B cell (primary cell): ENCODE results near the gene ABL1. TPM values are rescaled to one million over a fixed set of nuclear protein-coding genes. Genes with fewer than 3 reads are reported as not detected.

ENCODE experiments used
- ATAC-seq: fragments of 200-7000 bp; cut with Tn5 transposase; one replicate; pipeline ENCODE4 v1.10.0; 2021; ENCODE audit warnings: low read depth, mild to moderate bottlenecking, moderate number of reproducible peaks, moderate library complexity
- CTCF ChIA-PET: fragments of 350-600 bp; sonication (Branson Sonifier 250); formaldehyde crosslinking; loops from one replicate; lab custom pipeline; 2021; ENCODE audit warnings: antibody characterized with exemption, inconsistent platforms; lab: Charles Lee
- POLR2A ChIA-PET: fragments of 350-600 bp; sonication (Branson Sonifier 250); formaldehyde crosslinking; loops from one replicate; lab custom pipeline; 2021; ENCODE audit warnings: antibody characterized with exemption; lab: Charles Lee
- DNase-seq: peaks from one replicate; pipeline ENCODE4 v3.0.0; 2013
- H2AFZ ChIP-seq: 2 replicates; pipeline ENCODE4 v1.6.1; 2012; ENCODE audit warnings: mild to moderate bottlenecking, low read depth, low read length; ENCODE audit not compliant: insufficient read depth, poor library complexity, severe bottlenecking
- H3K27ac ChIP-seq, 2 donors: 1 replicate in 1 of 2; 2 replicates in 1 of 2; pipeline ENCODE4 v1.5.1; 2012 to 2013; ENCODE audit warnings: low read length in 2 of 2, mild to moderate bottlenecking in 2 of 2, moderate library complexity in 1 of 2
- H3K27me3 ChIP-seq, 4 experiments: fragments of 200-600 bp in 1 of 4; sonication (generic) in 1 of 4; replicated peaks in 1 of 4; 1 replicate in 2 of 4; 2 replicates in 2 of 4; pipeline versions ENCODE4 v1.6.1 to v1.7.0; 2013 to 2016; ENCODE audit warnings: low read length in 3 of 4, mild to moderate bottlenecking in 2 of 4, mixed read lengths in 1 of 4, moderate library complexity in 1 of 4; ENCODE audit not compliant: insufficient read depth in 4 of 4, control insufficient read depth in 3 of 4; ENCODE audit errors: control extremely low read depth in 1 of 4
- H3K36me3 ChIP-seq, 2 experiments: replicated peaks in 1 of 2; 1 replicate in 1 of 2; 2 replicates in 1 of 2; pipeline versions ENCODE4 v1.6.1 to v1.7.1; 2013; ENCODE audit warnings: low read length in 1 of 2; ENCODE audit not compliant: insufficient read depth in 2 of 2, control insufficient read depth in 1 of 2; ENCODE audit errors: control extremely low read depth in 1 of 2, extremely low read depth in 1 of 2
- H3K4me1 ChIP-seq, 2 donors: fragments of 200-600 bp in 1 of 2; sonication (generic) in 1 of 2; 1 replicate in 1 of 2; 2 replicates in 1 of 2; pipeline versions ENCODE4 v1.5.1 to v1.6.1; 2013 to 2017; ENCODE audit warnings: low read length in 2 of 2; ENCODE audit not compliant: control insufficient read depth in 2 of 2, insufficient read depth in 2 of 2
- H3K4me2 ChIP-seq: replicated peaks from 2 replicates; pipeline ENCODE3; 2012; ENCODE audit warnings: mild to moderate bottlenecking, low read depth, low read length; ENCODE audit not compliant: poor library complexity, severe bottlenecking
- H3K4me3 ChIP-seq, 5 experiments: fragments of 200-600 bp in 1 of 5; sonication (generic) in 1 of 5; 1 replicate in 3 of 5; 2 replicates in 2 of 5; pipeline versions ENCODE4 v1.5.1 to v1.7.0; 2011 to 2016; ENCODE audit warnings: low read length in 4 of 5, mild to moderate bottlenecking in 4 of 5, low read depth in 2 of 5, control low read depth in 1 of 5, moderate library complexity in 1 of 5; ENCODE audit not compliant: insufficient read depth in 1 of 5; ENCODE audit errors: control extremely low read depth in 1 of 5, extremely low read depth in 1 of 5
- H3K79me2 ChIP-seq: fragments of 200-600 bp; sonication (generic); one replicate; pipeline ENCODE4 v1.6.0; 2016; ENCODE audit warnings: low read length; ENCODE audit not compliant: control insufficient read depth, insufficient read depth
- H3K9ac ChIP-seq: fragments of 200-600 bp; sonication (generic); 2 replicates; pipeline ENCODE4 v1.6.1; 2017; ENCODE audit warnings: mild to moderate bottlenecking, low read length, moderate library complexity
- H3K9me3 ChIP-seq, 3 donors: one replicate each; pipeline versions ENCODE4 v1.6.1 to v1.7.1; 2013; ENCODE audit warnings: low read length in 2 of 3; ENCODE audit not compliant: control insufficient read depth in 2 of 3, insufficient read depth in 1 of 3; ENCODE audit errors: control extremely low read depth in 1 of 3
- H4K20me1 ChIP-seq: 2 replicates; pipeline ENCODE4 v1.6.0; 2012; ENCODE audit warnings: mild to moderate bottlenecking, low read length; ENCODE audit not compliant: insufficient read depth, control insufficient read depth, poor library complexity, severe bottlenecking
- H3K27ac Mint-ChIP-seq: one replicate; pipeline ENCODE4 v1.8.0; 2021; ENCODE audit warnings: mixed read lengths
- H3K27me3 Mint-ChIP-seq: one replicate; pipeline ENCODE4 v1.8.0; 2021; ENCODE audit warnings: mixed read lengths
- H3K4me1 Mint-ChIP-seq: one replicate; pipeline ENCODE4 v1.8.0; 2021; ENCODE audit warnings: mixed read lengths
- H3K4me3 Mint-ChIP-seq: one replicate; pipeline ENCODE4 v1.8.0; 2021; ENCODE audit warnings: mixed read lengths
- H3K9me3 Mint-ChIP-seq: one replicate; pipeline ENCODE4 v1.8.0; 2022; ENCODE audit warnings: mixed read lengths; ENCODE audit not compliant: insufficient read depth
- EZH2 ChIP-seq: IDR thresholded peaks from 2 replicates; pipeline ENCODE4 v1.6.1; 2012; ENCODE audit warnings: borderline replicate concordance, low read depth, mild to moderate bottlenecking, moderate library complexity, low read length; ENCODE audit not compliant: insufficient read depth, poor library complexity, severe bottlenecking
- WGBS: methylation state at CpG from one replicate; pipeline ENCODE4 v1.1.5; 2013; ENCODE audit warnings: missing lambda C conversion rate; ENCODE audit not compliant: insufficient coverage; 5-methylcytosine and 5-hydroxymethylcytosine counted together
- intact Hi-C: fragments of 100-400 bp; cut with micrococcal nuclease; formaldehyde crosslinking; loops from one replicate; pipeline ENCODE4 v1.10.0; 2022
- polyA plus RNA-seq: library from polyadenylated mRNA; depleted of rRNA; stranded (reverse); fragments of >200 nt; gene quantifications from 2 replicates; pipeline ENCODE4 v1.2.3, GENCODE V29; 2012
- total RNA-seq, 2 donors: library from RNA; stranded (reverse); fragments of 120-200 nt in 1 of 2; gene quantifications; 1 replicate in 1 of 2; 2 replicates in 1 of 2; pipeline versions ENCODE4 v1.2.3 to v1.2.4, GENCODE V29; 2013 to 2022
- TF ChIP-seq, protein P1 (sequence below): fragments of 200-600 bp; IDR thresholded peaks from one replicate; pipeline ENCODE4 v1.8.0; 2022; ENCODE audit warnings: antibody characterized with exemption, mild to moderate bottlenecking

ABL1 gene
- total and polyA plus RNA-seq, 2 donors (not counting 1 experiment from before 2014, with no cell fraction given), result 11.9 to 46.0 TPM

DNA sequence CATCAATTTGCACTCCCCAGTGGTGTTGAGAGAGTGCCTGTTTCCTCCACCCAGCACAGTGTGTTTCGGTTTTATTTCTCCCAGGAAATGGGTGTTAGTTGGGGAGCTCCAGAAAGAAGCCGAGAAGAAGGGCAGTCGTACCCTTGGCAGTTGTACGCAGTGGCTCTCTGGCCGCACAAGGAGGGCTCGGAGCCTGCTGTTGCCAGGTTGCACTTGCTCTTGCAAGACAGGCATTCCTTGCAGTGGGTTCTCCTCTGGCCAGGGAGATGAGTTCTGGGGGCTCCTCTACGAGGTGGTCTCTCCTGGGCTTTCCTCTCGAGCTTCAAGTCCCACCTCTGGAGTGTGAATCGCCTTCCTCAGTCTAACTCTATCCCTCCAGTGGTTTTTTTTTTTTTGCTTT is 32.5 kb downstream of the ABL1 start:
- 98% methylated on average over 5 of the region's 9 CpGs for WGBS
- DNase-seq (no peak), ATAC-seq (no peak)
- H3K79me2 ChIP-seq, result no peaks in the 10 kb centered on the region
- no peak overlapping the region for H3K9ac ChIP-seq
- H3K36me3 ChIP-seq, result peaks cover 0 to 14% of the 10 kb centered on the region in 2 experiments
- no peak overlapping the region for H2AFZ ChIP-seq
- no peaks in the 10 kb centered on the region for H3K27me3 Mint-ChIP-seq
- no peak for TF ChIP-seq EZH2
- TF ChIP-seq, protein P1, sequence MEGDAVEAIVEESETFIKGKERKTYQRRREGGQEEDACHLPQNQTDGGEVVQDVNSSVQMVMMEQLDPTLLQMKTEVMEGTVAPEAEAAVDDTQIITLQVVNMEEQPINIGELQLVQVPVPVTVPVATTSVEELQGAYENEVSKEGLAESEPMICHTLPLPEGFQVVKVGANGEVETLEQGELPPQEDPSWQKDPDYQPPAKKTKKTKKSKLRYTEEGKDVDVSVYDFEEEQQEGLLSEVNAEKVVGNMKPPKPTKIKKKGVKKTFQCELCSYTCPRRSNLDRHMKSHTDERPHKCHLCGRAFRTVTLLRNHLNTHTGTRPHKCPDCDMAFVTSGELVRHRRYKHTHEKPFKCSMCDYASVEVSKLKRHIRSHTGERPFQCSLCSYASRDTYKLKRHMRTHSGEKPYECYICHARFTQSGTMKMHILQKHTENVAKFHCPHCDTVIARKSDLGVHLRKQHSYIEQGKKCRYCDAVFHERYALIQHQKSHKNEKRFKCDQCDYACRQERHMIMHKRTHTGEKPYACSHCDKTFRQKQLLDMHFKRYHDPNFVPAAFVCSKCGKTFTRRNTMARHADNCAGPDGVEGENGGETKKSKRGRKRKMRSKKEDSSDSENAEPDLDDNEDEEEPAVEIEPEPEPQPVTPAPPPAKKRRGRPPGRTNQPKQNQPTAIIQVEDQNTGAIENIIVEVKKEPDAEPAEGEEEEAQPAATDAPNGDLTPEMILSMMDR, result no peak
- H4K20me1 ChIP-seq, result peaks cover 14% of the 10 kb centered on the region
- no peak overlapping the region for H3K4me3 Mint-ChIP-seq
- intact Hi-C loops, result no loop called here
- H3K9me3 ChIP-seq, result no peaks in the 10 kb centered on the region
- ChIA-PET POLR2A (interaction anchor here (0.6 to 0.7 kb wide), 3 partner anchors 26 to 931 kb away, joined by 3 to 6 read pairs (median 5); no protein-coding TSS in a partner anchor), CTCF (interaction anchor here (1.2 to 8.3 kb wide), 10 partner anchors 10 to 180 kb away, joined by 3 to 142 read pairs (median 7); no protein-coding TSS in a partner anchor)
- no peak overlapping the region for H3K27ac Mint-ChIP-seq
- no peak overlapping the region for H3K4me3 ChIP-seq
- no peak overlapping the region for H3K27ac ChIP-seq
- peaks cover 18% of the 10 kb centered on the region for H3K4me1 Mint-ChIP-seq
- no peaks in the 10 kb centered on the region for H3K9me3 Mint-ChIP-seq
- no peak overlapping the region for H3K4me2 ChIP-seq
- no peaks in the 10 kb centered on the region for H3K27me3 ChIP-seq
- peaks cover 7 to 15% of the 10 kb centered on the region in 2 donors for H3K4me1 ChIP-seq

DNA sequence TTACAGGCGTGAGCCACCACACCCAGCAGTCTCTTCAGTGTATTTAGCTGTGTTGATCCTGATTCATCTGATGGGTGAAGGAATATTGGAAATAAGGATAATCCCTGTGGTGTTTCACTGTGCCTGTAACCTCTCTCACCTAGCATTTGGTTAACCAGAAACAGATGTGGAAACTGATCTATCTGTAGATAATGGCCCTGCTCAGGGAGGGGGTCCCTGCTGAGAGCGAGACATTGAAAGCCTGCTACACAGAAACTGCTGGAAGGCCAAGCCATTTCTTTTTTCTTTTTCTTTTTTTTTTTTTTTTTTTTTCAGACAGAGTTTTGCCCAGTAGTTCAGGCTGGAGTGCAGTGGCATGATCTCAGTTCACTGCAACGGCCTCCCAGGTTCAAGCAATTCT is 33.2 kb downstream of the ABL1 start:
- H3K27me3 Mint-ChIP-seq, result no peaks in the 10 kb centered on the region
- ChIA-PET POLR2A (interaction anchor here (0.7 kb wide), 2 partner anchors 25 to 932 kb away, joined by 3 to 6 read pairs; no protein-coding TSS in a partner anchor), CTCF (interaction anchor here (2.1 to 8.3 kb wide), 5 partner anchors 10 to 179 kb away, joined by 4 to 142 read pairs (median 52); no protein-coding TSS in a partner anchor)
- Histone ChIP-seq H3K4me2 (no peak overlapping the region), H3K9ac (no peak overlapping the region), H2AFZ (no peak overlapping the region), H3K27ac (no peak overlapping the region), H3K9me3 (no peaks in the 10 kb centered on the region), H3K4me3 (no peak overlapping the region), H3K4me1 (peaks cover 7 to 15% of the 10 kb centered on the region in 2 donors), H3K27me3 (no peaks in the 10 kb centered on the region), H4K20me1 (peaks cover 14% of the 10 kb centered on the region), H3K36me3 (peaks cover 0 to 20% of the 10 kb centered on the region in 2 experiments), H3K79me2 (no peaks in the 10 kb centered on the region)
- no peak for TF ChIP-seq EZH2
- TF ChIP-seq, protein P1, result no peak
- WGBS, result 94% methylated on average over 1 of the region's 3 CpGs
- H3K27ac Mint-ChIP-seq, result no peak overlapping the region
- DNase-seq, result no peak
- no peak for ATAC-seq
- intact Hi-C loops, result no loop called here
- no peak overlapping the region for H3K4me3 Mint-ChIP-seq
- no peaks in the 10 kb centered on the region for H3K9me3 Mint-ChIP-seq
- H3K4me1 Mint-ChIP-seq, result peaks cover 18% of the 10 kb centered on the region
